Endothelial cell (in vitro differentiated cells): ENCODE measurements around the gene MPZL1. TPM values are rescaled to one million over a fixed set of nuclear protein-coding genes. Genes with fewer than 3 reads are reported as not detected.

Source experiments
- DNase-seq: peaks from one replicate; pipeline ENCODE4 v3.0.0; 2021; ENCODE audit warnings: low spot score
- H3K27ac Mint-ChIP-seq: one replicate; pipeline ENCODE4 v1.8.0; 2021; ENCODE audit warnings: mixed read lengths, inconsistent platforms; ENCODE audit not compliant: unreplicated experiment
- H3K27me3 Mint-ChIP-seq: one replicate; pipeline ENCODE4 v1.8.0; 2021; ENCODE audit warnings: mild to moderate bottlenecking, moderate library complexity, mixed read lengths, inconsistent platforms; ENCODE audit not compliant: unreplicated experiment
- H3K36me3 Mint-ChIP-seq: one replicate; pipeline ENCODE4 v1.8.0; 2021; ENCODE audit warnings: mild to moderate bottlenecking, low read depth, mixed read lengths, inconsistent platforms; ENCODE audit not compliant: unreplicated experiment
- H3K4me1 Mint-ChIP-seq: one replicate; pipeline ENCODE4 v1.8.0; 2021; ENCODE audit warnings: mild to moderate bottlenecking, mixed read lengths, inconsistent platforms; ENCODE audit not compliant: unreplicated experiment
- H3K4me3 Mint-ChIP-seq: one replicate; pipeline ENCODE4 v1.8.0; 2021; ENCODE audit warnings: mild to moderate bottlenecking, mixed read lengths, inconsistent platforms; ENCODE audit not compliant: unreplicated experiment
- H3K9me3 Mint-ChIP-seq: one replicate; pipeline ENCODE4 v1.8.0; 2021; ENCODE audit warnings: mixed read lengths, inconsistent platforms; ENCODE audit not compliant: unreplicated experiment
- total RNA-seq: library from RNA; stranded (reverse); fragmentation: NEBNext Ultra II Directional; extraction: Animal tissue kit (Norgen Biotek cat#: 25700); gene quantifications from one replicate; pipeline ENCODE4 v1.2.1, GENCODE V29; 2021; ENCODE audit not compliant: unreplicated experiment
- TF ChIP-seq, protein P1 (sequence below): fragments of 200-600 bp; sonication (generic); IDR thresholded peaks from one replicate; pipeline ENCODE4 v1.5.0; 2021; ENCODE audit warnings: antibody characterized with exemption; ENCODE audit not compliant: unreplicated experiment

Gene MPZL1
- total RNA-seq, 1 donor from 2014 or later = 441 TPM

GRCh38 chr1:167713330-167714081 lies 8.3 kb upstream of the MPZL1 start:
- Mint-ChIP-seq H3K36me3 (peaks cover 17% of the 10 kb centered on the region), H3K27ac (peak overlapping the region; percentile 24), H3K9me3 (peaks cover 4% of the 10 kb centered on the region), H3K27me3 (peaks cover 34% of the 10 kb centered on the region), H3K4me1 (peaks cover 52% of the 10 kb centered on the region), H3K4me3 (peak overlapping the region; percentile 86)
- TF ChIP-seq, protein P1, sequence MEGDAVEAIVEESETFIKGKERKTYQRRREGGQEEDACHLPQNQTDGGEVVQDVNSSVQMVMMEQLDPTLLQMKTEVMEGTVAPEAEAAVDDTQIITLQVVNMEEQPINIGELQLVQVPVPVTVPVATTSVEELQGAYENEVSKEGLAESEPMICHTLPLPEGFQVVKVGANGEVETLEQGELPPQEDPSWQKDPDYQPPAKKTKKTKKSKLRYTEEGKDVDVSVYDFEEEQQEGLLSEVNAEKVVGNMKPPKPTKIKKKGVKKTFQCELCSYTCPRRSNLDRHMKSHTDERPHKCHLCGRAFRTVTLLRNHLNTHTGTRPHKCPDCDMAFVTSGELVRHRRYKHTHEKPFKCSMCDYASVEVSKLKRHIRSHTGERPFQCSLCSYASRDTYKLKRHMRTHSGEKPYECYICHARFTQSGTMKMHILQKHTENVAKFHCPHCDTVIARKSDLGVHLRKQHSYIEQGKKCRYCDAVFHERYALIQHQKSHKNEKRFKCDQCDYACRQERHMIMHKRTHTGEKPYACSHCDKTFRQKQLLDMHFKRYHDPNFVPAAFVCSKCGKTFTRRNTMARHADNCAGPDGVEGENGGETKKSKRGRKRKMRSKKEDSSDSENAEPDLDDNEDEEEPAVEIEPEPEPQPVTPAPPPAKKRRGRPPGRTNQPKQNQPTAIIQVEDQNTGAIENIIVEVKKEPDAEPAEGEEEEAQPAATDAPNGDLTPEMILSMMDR = no peak
- DNase-seq = peak; percentile 33

GRCh38 chr1:167714098-167714438 lies 7.7 kb upstream of the MPZL1 start:
- DNase-seq = no peak
- TF ChIP-seq, protein P1 = no peak
- Mint-ChIP-seq H3K4me3 (peak overlapping the region; percentile 86), H3K27me3 (peaks cover 30% of the 10 kb centered on the region), H3K9me3 (peaks cover 4% of the 10 kb centered on the region), H3K27ac (no peak overlapping the region), H3K36me3 (peaks cover 17% of the 10 kb centered on the region), H3K4me1 (peaks cover 52% of the 10 kb centered on the region)

DNA sequence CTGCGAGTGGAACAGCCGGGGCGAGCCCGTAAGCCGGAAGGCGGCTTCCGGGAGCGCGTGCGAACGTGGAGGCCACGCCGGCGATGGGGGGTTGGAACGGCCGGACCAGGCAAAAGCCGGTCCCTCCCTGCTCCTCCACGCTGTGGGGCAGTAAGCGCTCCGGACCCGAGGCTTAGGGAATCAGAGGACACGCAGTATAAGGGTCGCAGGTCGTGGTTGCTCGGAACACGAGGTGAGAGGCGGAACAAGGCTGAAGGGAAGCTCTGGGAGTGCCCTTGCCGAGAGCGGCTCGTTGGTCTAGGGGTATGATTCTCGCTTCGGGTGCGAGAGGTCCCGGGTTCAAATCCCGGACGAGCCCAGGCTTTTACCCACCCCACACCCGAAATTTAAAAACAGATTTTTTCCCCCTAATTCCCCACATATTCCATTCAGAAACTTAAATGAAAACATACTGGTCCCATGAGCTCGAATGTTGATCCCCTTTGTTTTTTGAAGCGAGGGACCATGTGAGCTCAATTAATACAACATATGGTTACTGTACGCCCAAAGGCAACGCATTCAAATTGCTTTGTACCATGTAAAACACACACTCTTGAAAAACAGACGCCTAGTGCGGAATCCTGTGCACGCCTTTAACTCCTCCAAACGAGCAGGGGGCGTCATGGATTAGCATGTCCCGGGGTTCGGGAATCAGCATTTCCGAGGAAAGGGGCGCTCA lies 7.2 kb upstream of the MPZL1 start:
- Mint-ChIP-seq H3K4me1 (peaks cover 55% of the 10 kb centered on the region), H3K27me3 (peaks cover 29% of the 10 kb centered on the region), H3K27ac (peak overlapping the region; percentile 97), H3K4me3 (peak overlapping the region; percentile 95), H3K36me3 (peaks cover 17% of the 10 kb centered on the region), H3K9me3 (peaks cover 4% of the 10 kb centered on the region)
- TF ChIP-seq, protein P1 = no peak
- peak; percentile 91 for DNase-seq

GRCh38 chr1:167715157-167715999 lies 6.4 kb upstream of the MPZL1 start:
- H3K36me3 Mint-ChIP-seq = peaks cover 17% of the 10 kb centered on the region
- peaks cover 58% of the 10 kb centered on the region for H3K4me1 Mint-ChIP-seq
- H3K27me3 Mint-ChIP-seq = peaks cover 29% of the 10 kb centered on the region
- DNase-seq = peak; percentile 88
- H3K4me3 Mint-ChIP-seq = peak overlapping the region; percentile 95
- peak overlapping the region; percentile 97 for H3K27ac Mint-ChIP-seq
- TF ChIP-seq, protein P1 = peak; percentile 76
- peaks cover 4% of the 10 kb centered on the region for H3K9me3 Mint-ChIP-seq
